GM20000 (cell line): ENCODE measurements around the gene OR6C76.
"Not testable (repeated sequence)": the region's sequence is repeated elsewhere in the genome, so short reads cannot be mapped to it uniquely, and the experiment has no call there.

Experiments
- DNase-seq: peaks from one replicate; pipeline ENCODE4 v3.0.0; 2012; ENCODE audit warnings: low spot score
- TF ChIP-seq, protein P1 (sequence below): IDR thresholded peaks from 2 replicates; pipeline ENCODE4 v1.5.1; 2012; ENCODE audit warnings: mild to moderate bottlenecking, control low read depth; ENCODE audit errors: extremely low read depth, missing control alignments

OR6C76 gene

GRCh38 chr12:55416961-55417360 lies 9.1 kb upstream of the OR6C76 start:
- TF ChIP-seq, protein P1, sequence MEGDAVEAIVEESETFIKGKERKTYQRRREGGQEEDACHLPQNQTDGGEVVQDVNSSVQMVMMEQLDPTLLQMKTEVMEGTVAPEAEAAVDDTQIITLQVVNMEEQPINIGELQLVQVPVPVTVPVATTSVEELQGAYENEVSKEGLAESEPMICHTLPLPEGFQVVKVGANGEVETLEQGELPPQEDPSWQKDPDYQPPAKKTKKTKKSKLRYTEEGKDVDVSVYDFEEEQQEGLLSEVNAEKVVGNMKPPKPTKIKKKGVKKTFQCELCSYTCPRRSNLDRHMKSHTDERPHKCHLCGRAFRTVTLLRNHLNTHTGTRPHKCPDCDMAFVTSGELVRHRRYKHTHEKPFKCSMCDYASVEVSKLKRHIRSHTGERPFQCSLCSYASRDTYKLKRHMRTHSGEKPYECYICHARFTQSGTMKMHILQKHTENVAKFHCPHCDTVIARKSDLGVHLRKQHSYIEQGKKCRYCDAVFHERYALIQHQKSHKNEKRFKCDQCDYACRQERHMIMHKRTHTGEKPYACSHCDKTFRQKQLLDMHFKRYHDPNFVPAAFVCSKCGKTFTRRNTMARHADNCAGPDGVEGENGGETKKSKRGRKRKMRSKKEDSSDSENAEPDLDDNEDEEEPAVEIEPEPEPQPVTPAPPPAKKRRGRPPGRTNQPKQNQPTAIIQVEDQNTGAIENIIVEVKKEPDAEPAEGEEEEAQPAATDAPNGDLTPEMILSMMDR = no peak
- no peak for DNase-seq

GRCh38 chr12:55420307-55420962 lies 5.6 kb upstream of the OR6C76 start:
- no peak for DNase-seq
- TF ChIP-seq, protein P1 = no peak

- TF ChIP-seq, protein P1 = no peak
- DNase-seq = no peak
Observed at GRCh38 chr12:55428331-55429243, 2.5 kb downstream of the OR6C76 start.

- DNase-seq = not testable (repeated sequence)
Observed at GRCh38 chr12:55441233-55441632, 15.2 kb downstream of the OR6C76 start.

GRCh38 chr12:55443776-55444175 lies 17.7 kb downstream of the OR6C76 start, which contains the start of gene OR6C2:
TSS of gene OR6C2 (plus strand) at chr12:55444076. CDS start at chr12:55452214, 8,138 bp downstream.
- no peak for DNase-seq
- TF ChIP-seq, protein P1 = no peak

- DNase-seq = no peak
- TF ChIP-seq, protein P1 = no peak
Observed at GRCh38 chr12:55445357-55445756, 19.3 kb downstream of the OR6C76 start.

- no peak for DNase-seq
- TF ChIP-seq, protein P1 = no peak
Observed at GRCh38 chr12:55446326-55446725, 20.3 kb downstream of the OR6C76 start.
